ENCODE data around the gene MLYCD.

MLYCD gene

DNA sequence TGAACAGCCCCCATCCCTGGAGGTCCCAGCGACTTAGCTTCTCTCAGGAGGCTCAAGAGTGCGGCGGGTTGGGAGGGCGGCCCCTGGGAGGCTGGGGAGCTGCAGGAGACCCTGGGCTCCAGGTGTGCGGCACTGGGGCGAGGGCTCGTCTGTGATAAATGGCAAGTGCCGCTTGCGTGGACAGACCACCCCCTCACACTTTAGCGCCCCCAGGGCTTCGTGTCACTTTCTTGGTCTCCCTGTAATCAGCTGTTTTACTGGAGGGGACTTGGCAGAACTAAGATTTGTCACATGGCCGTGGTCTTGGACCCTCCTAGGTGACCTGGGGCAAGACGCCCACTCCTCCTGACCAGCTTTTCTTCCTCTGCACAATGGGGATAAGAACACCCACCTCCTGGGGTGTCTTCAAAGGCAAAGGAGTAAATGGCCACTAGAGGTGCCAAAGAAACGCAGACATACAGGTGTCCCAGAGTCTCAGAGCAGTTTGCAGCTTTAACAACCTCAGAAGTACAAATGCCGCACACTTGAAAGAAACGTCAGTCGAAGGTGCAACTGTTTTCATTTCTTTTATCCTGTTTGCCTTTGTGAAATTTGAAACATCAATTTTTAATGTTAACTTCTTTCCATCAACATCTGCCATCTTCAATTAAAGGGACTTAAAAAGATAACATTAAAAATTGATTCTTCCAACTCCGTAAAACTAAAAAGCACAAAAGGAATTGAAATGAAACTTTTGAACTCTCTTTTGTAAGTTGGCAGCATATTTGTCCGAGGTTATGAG lies 55.1 kb downstream of the MLYCD start:
- Histone ChIP-seq H3F3A (ENCODE audit: control insufficient read depth, insufficient read depth) (peaks cover 7% of the 10 kb centered on the region), H3K4me1 (ENCODE audit: control insufficient read depth, low read length) (no peaks in the 10 kb centered on the region), H3K27ac (ENCODE audit: low read depth, low read length) (no peak overlapping the region), H4K20me1 (ENCODE audit: control insufficient read depth, insufficient read depth, low read depth, low read length) (no peaks in the 10 kb centered on the region), H3K9me2 (replicated peaks; ENCODE audit: control insufficient read depth, low read length) (no peaks in the 10 kb centered on the region), H3K79me2 (ENCODE audit: control insufficient read depth, low read length) (no peaks in the 10 kb centered on the region), H3K9me3 (ENCODE audit: control insufficient read depth, insufficient read depth, low read length) (peaks cover 8% of the 10 kb centered on the region; the same call in 1 of the 2 replicates), H3K36me3 (ENCODE audit: control insufficient read depth, low read length) (no peaks in the 10 kb centered on the region), H3K4me3 (ENCODE audit: low read length) (no peak overlapping the region), H3K4me2 (ENCODE audit: low read length) (no peak overlapping the region), H3K27me3 (ENCODE audit: control insufficient read depth, low read length) (no peaks in the 10 kb centered on the region)
- TF ChIP-seq, protein P1, sequence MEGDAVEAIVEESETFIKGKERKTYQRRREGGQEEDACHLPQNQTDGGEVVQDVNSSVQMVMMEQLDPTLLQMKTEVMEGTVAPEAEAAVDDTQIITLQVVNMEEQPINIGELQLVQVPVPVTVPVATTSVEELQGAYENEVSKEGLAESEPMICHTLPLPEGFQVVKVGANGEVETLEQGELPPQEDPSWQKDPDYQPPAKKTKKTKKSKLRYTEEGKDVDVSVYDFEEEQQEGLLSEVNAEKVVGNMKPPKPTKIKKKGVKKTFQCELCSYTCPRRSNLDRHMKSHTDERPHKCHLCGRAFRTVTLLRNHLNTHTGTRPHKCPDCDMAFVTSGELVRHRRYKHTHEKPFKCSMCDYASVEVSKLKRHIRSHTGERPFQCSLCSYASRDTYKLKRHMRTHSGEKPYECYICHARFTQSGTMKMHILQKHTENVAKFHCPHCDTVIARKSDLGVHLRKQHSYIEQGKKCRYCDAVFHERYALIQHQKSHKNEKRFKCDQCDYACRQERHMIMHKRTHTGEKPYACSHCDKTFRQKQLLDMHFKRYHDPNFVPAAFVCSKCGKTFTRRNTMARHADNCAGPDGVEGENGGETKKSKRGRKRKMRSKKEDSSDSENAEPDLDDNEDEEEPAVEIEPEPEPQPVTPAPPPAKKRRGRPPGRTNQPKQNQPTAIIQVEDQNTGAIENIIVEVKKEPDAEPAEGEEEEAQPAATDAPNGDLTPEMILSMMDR (IDR thresholded peaks at IDR 0.05; ENCODE audit: low read depth, low read length, poor library complexity, severe bottlenecking): peak; percentile 51
- TF ChIP-seq EZH2phosphoT487 (IDR thresholded peaks at IDR 0.05; ENCODE audit: borderline replicate concordance, low read length): no peak

DNA sequence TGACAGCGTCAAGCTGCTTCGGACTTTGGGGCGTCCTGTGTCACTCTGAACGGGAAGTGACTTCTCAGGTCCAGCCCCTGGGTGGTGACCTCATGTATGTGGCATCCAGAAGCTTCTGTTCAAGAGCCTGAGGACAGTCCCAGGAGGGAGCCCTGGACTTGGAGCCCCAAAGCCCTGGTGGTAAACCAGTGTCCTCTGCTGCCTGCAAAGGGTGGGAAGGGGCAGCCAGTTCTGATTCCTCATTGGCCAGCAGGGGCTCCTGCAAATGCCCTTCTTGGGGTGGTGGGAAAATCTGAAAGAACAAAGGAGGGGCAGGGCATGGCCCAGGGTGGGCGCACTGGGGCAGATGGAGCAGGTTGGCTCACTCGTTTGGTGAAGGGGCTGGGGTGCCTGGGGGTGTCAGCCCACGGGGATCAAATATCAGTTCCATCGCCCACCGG lies 55.7 kb downstream of the MLYCD start:
- peaks cover 8% of the 10 kb centered on the region; the same call in 1 of the 2 replicates for H3K9me3 ChIP-seq (ENCODE audit: control insufficient read depth, insufficient read depth, low read length)
- no peak for TF ChIP-seq EZH2phosphoT487 (IDR thresholded peaks at IDR 0.05; ENCODE audit: borderline replicate concordance, low read length)
- TF ChIP-seq, protein P1 (IDR thresholded peaks at IDR 0.05; ENCODE audit: low read depth, low read length, poor library complexity, severe bottlenecking): no peak
- H3K27ac ChIP-seq (ENCODE audit: low read depth, low read length): no peak overlapping the region
- H3K9me2 ChIP-seq (replicated peaks; ENCODE audit: control insufficient read depth, low read length): no peaks in the 10 kb centered on the region
- H3K36me3 ChIP-seq (ENCODE audit: control insufficient read depth, low read length): no peaks in the 10 kb centered on the region
- H3K4me3 ChIP-seq (ENCODE audit: low read length): no peak overlapping the region
- H3K4me2 ChIP-seq (ENCODE audit: low read length): no peak overlapping the region
- H3K4me1 ChIP-seq (ENCODE audit: control insufficient read depth, low read length): no peaks in the 10 kb centered on the region
- H3K27me3 ChIP-seq (ENCODE audit: control insufficient read depth, low read length): no peaks in the 10 kb centered on the region
- no peaks in the 10 kb centered on the region for H3K79me2 ChIP-seq (ENCODE audit: control insufficient read depth, low read length)
- peaks cover 7% of the 10 kb centered on the region for H3F3A ChIP-seq (ENCODE audit: control insufficient read depth, insufficient read depth)
- H4K20me1 ChIP-seq (ENCODE audit: control insufficient read depth, insufficient read depth, low read depth, low read length): no peaks in the 10 kb centered on the region

DNA sequence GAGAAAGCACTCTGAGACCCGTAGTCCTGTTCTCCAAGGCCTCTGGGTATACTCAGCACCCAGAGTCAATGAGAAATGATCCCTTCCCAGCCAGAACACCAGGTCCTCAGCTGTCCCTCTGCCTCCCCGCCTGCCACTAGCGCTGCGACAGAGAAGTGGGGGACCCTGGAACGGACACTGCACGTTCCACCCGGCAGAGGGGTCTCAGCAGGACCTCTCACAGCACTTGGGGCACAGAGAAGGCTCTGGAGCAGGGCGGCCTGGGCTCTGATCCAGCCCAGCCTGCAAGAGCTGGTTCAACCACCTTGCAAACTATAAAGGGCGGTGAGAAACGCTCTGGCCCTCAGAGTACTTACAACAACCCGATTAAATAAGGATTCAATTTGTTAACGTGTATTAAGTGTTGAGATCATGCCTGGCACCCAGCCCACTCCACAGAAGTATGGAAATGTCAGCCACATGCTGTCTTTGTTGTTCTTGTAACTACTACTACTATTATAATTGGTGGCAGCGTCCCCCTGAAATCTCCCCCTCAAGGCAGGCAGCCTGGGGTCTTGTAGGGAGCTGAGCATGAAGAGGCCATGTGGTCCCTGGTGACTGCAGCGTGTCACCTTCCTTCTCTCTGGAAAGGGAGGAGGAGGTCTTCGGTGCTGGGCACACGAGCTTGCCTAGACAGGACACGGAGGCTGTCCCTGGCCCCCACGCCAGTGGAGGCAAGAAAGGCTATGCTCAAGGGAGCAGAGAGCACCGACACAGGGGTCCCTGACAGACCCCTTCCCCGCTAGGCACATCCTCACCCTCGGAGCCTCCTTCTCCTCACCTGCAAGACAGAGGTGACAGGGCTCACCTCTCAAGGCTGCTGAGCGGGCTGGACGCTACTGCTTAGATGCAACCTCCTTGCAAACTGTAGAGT lies 56.6 kb downstream of the MLYCD start:
- no peaks in the 10 kb centered on the region for H3K79me2 ChIP-seq (ENCODE audit: control insufficient read depth, low read length)
- no peak overlapping the region for H3K4me3 ChIP-seq (ENCODE audit: low read length)
- H3K9me3 ChIP-seq (ENCODE audit: control insufficient read depth, insufficient read depth, low read length): peaks cover 4% of the 10 kb centered on the region; the same call in 1 of the 2 replicates
- no peaks in the 10 kb centered on the region for H4K20me1 ChIP-seq (ENCODE audit: control insufficient read depth, insufficient read depth, low read depth, low read length)
- H3K27me3 ChIP-seq (ENCODE audit: control insufficient read depth, low read length): no peaks in the 10 kb centered on the region
- H3K9me2 ChIP-seq (replicated peaks; ENCODE audit: control insufficient read depth, low read length): no peaks in the 10 kb centered on the region
- H3K27ac ChIP-seq (ENCODE audit: low read depth, low read length): no peak overlapping the region
- no peak for TF ChIP-seq EZH2phosphoT487 (IDR thresholded peaks at IDR 0.05; ENCODE audit: borderline replicate concordance, low read length)
- peaks cover 5% of the 10 kb centered on the region for H3F3A ChIP-seq (ENCODE audit: control insufficient read depth, insufficient read depth)
- no peak overlapping the region for H3K4me2 ChIP-seq (ENCODE audit: low read length)
- H3K36me3 ChIP-seq (ENCODE audit: control insufficient read depth, low read length): no peaks in the 10 kb centered on the region
- H3K4me1 ChIP-seq (ENCODE audit: control insufficient read depth, low read length): no peaks in the 10 kb centered on the region

All from DOHH2 (cell line).